HepG2 (cell line): ENCODE measurements around the gene CHAF1A. TPM values are rescaled to one million over a fixed set of nuclear protein-coding genes. Genes with fewer than 3 reads are reported as not detected.
A peak's percentile ranks its signal among the peaks of the same experiment; 100 is the strongest.

Experiments
- CCAR2 ChIP-seq: fragments of 200-400 bp; formaldehyde crosslinking; optimal IDR thresholded peaks from 2 replicates; pipeline ENCODE3; 2018; ENCODE audit warnings: low read depth, mild to moderate bottlenecking, low read length, moderate library complexity
- CENPX ChIP-seq: sonication (generic); formaldehyde crosslinking; IDR thresholded peaks from 2 replicates; pipeline ENCODE4 v1.9.0; 2021; ENCODE audit warnings: mild to moderate bottlenecking, missing genetic modification reagents, moderate library complexity
- FOXP1 ChIP-seq, 2 experiments: fragments of 450-650 bp in 1 of 2; IDR thresholded peaks; 2 replicates each; pipeline ENCODE4 v1.6.1; 2017 to 2018; ENCODE audit warnings: antibody characterized with exemption in 1 of 2
- KAT7 ChIP-seq: IDR thresholded peaks from 2 replicates; pipeline ENCODE4 v1.6.1; 2018; ENCODE audit warnings: borderline replicate concordance, missing compliant biosample characterization
- NFE2 ChIP-seq: sonication (generic); formaldehyde crosslinking; IDR thresholded peaks from 2 replicates; pipeline ENCODE4 v1.4.0; 2020; ENCODE audit warnings: missing genetic modification reagents
- PTBP1 ChIP-seq: fragments of 200-400 bp; formaldehyde crosslinking; IDR thresholded peaks from 2 replicates; pipeline ENCODE4 v1.6.1; 2018; ENCODE audit warnings: low read length, low read depth; ENCODE audit not compliant: poor library complexity, severe bottlenecking
- RFX5 ChIP-seq: IDR thresholded peaks from 2 replicates; pipeline ENCODE4 v1.6.1; 2011; ENCODE audit warnings: low read depth, low read length, improper control_type of control experiment
- TBX2 ChIP-seq: sonication (generic); formaldehyde crosslinking; IDR thresholded peaks from 2 replicates; pipeline ENCODE4 v1.5.0; 2020; ENCODE audit warnings: missing genetic modification reagents, mild to moderate bottlenecking, borderline replicate concordance
- ZFP37 ChIP-seq: sonication (generic); formaldehyde crosslinking; IDR thresholded peaks from 2 replicates; pipeline ENCODE4 v1.4.0; 2020; ENCODE audit warnings: missing genetic modification reagents, borderline replicate concordance
- ZNF207 ChIP-seq: fragments of 450-650 bp; IDR thresholded peaks from 2 replicates; pipeline ENCODE4 v1.6.1; 2016; ENCODE audit warnings: antibody characterized with exemption, borderline replicate concordance
- ZNF431 ChIP-seq: sonication (generic); formaldehyde crosslinking; IDR thresholded peaks from 2 replicates; pipeline ENCODE4 v1.9.0; 2022; ENCODE audit warnings: missing genetic modification reagents, low read depth, mild to moderate bottlenecking, borderline replicate concordance
- ZNF432 ChIP-seq: sonication (generic); formaldehyde crosslinking; IDR thresholded peaks from 2 replicates; pipeline ENCODE4 v1.5.0; 2020; ENCODE audit warnings: missing genetic modification reagents, mild to moderate bottlenecking, borderline replicate concordance
- ZNF660 ChIP-seq: sonication (generic); formaldehyde crosslinking; IDR thresholded peaks from 2 replicates; pipeline ENCODE4 v1.5.1; 2020; ENCODE audit warnings: mild to moderate bottlenecking, low read depth, missing genetic modification reagents, borderline replicate concordance
- ZNF878 ChIP-seq: sonication (generic); formaldehyde crosslinking; IDR thresholded peaks from 2 replicates; pipeline ENCODE4 v1.8.1; 2023; ENCODE audit warnings: mild to moderate bottlenecking, missing genetic modification reagents, moderate library complexity
- polyA plus RNA-seq, 8 experiments: library from polyadenylated mRNA; depleted of rRNA in 3 of 8; stranded (reverse) in 7 of 8; unstranded in 1 of 8; fragments of >200 nt; fragmentation: Illumina TruSeq in 4 of 8; extraction: Trizol in 4 of 8; gene quantifications; 2 replicates each; pipeline versions ENCODE4 v1.2.1 to v1.2.3, GENCODE V29; 2011 to 2016; ENCODE audit warnings: low read depth in 4 of 8, missing spikeins in 1 of 8, mixed read lengths in 1 of 8; ENCODE audit not compliant: insufficient read depth in 1 of 8
- total RNA-seq, 5 experiments: library from RNA; depleted of rRNA; stranded (reverse); fragments of >200 nt; fragmentation: Illumina TruSeq; extraction: Trizol; gene quantifications; 2 replicates each; pipeline ENCODE4 v1.2.3, GENCODE V29; 2016; ENCODE audit warnings: low read depth in 1 of 5
- TF ChIP-seq, protein P1 (sequence below): IDR thresholded peaks from 2 replicates; pipeline ENCODE4 v1.6.1; 2016; ENCODE audit warnings: missing compliant biosample characterization, missing genetic modification reagents, borderline replicate concordance
- TF ChIP-seq, protein P2 (sequence below), 2 experiments: sonication (generic) in 1 of 2; formaldehyde crosslinking in 1 of 2; IDR thresholded peaks; 2 replicates each; pipeline versions ENCODE4 v1.4.0 to v1.6.1; 2016 to 2020; ENCODE audit warnings: borderline replicate concordance in 1 of 2, low read depth in 1 of 2, mild to moderate bottlenecking in 1 of 2, missing genetic modification reagents in 1 of 2
- TF ChIP-seq, protein P3 (sequence below): sonication (generic); formaldehyde crosslinking; IDR thresholded peaks from 2 replicates; pipeline ENCODE4 v1.5.0; 2020; ENCODE audit warnings: mild to moderate bottlenecking, missing genetic modification reagents
- TF ChIP-seq, protein P4 (sequence below): sonication (generic); formaldehyde crosslinking; IDR thresholded peaks from 2 replicates; pipeline ENCODE4 v1.4.0; 2020; ENCODE audit warnings: missing genetic modification reagents

The CHAF1A gene
- total and polyA plus RNA-seq, 2 of the 13 experiments (the other 11 are each of a cell fraction or from before 2014, with no cell fraction given): 11.0 to 34.8 TPM

DNA sequence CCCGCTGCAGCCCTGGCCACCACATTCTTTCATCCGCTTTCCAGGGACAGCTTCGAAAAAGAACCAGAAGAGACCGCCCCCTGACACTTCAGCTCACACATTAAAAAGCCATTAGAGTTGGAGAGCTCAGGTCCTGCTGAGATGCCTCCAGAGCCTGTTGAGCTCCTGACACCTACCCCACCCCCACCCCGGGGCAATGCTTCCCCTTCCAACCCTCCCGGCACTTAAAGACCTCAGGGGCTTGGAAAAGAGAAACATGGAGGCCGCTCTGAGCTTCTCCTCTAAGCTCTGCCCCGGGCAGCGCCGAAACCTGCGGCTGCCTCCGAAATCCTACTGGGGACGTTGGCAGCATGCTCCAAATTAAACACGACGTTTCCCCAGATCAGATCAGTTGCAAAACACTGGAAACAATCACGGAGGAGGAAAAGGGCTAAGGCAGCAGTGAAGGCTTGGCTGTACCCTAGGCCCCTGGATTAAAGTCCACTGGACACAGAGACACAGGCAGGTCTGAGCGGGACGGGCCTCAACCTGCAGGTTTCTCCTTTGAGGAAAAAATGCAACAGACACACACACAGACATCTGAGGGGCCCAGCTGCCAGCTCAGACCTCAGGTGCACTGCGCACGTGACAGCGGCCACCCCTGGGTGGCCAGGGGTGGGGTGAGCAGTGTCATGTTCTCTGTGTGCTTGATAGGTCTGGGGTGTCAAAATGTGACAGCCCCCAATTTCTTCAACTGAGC lies 11.7 kb upstream of the CHAF1A start (continued):
- TF ChIP-seq ZNF207: no peak
- no peak for TF ChIP-seq ZNF432 (CRISPR knock-in tag)
- TF ChIP-seq, protein P1, sequence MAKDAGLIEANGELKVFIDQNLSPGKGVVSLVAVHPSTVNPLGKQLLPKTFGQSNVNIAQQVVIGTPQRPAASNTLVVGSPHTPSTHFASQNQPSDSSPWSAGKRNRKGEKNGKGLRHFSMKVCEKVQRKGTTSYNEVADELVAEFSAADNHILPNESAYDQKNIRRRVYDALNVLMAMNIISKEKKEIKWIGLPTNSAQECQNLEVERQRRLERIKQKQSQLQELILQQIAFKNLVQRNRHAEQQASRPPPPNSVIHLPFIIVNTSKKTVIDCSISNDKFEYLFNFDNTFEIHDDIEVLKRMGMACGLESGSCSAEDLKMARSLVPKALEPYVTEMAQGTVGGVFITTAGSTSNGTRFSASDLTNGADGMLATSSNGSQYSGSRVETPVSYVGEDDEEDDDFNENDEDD: peak; percentile 79; the same call in 1 of the 2 replicates
- TF ChIP-seq ZNF431 (CRISPR knock-in tag): no peak; the same call in 1 of the 2 replicates
- no peak for TF ChIP-seq CENPX (CRISPR knock-in tag)
- no peak for TF ChIP-seq CCAR2
- TF ChIP-seq, protein P2, sequence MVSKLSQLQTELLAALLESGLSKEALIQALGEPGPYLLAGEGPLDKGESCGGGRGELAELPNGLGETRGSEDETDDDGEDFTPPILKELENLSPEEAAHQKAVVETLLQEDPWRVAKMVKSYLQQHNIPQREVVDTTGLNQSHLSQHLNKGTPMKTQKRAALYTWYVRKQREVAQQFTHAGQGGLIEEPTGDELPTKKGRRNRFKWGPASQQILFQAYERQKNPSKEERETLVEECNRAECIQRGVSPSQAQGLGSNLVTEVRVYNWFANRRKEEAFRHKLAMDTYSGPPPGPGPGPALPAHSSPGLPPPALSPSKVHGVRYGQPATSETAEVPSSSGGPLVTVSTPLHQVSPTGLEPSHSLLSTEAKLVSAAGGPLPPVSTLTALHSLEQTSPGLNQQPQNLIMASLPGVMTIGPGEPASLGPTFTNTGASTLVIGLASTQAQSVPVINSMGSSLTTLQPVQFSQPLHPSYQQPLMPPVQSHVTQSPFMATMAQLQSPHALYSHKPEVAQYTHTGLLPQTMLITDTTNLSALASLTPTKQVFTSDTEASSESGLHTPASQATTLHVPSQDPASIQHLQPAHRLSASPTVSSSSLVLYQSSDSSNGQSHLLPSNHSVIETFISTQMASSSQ (IDR thresholded peaks at IDR 0.05; ENCODE audit: low read depth): no peak
- TF ChIP-seq, protein P2 (CRISPR knock-in tag; IDR thresholded peaks at IDR 0.05; ENCODE audit: borderline replicate concordance): no peak
- TF ChIP-seq FOXP1 (IDR thresholded peaks at IDR 0.05): no peak
- peak; percentile 67; the same call in 1 of the 2 replicates for TF ChIP-seq FOXP1 (CRISPR knock-in tag; IDR thresholded peaks at IDR 0.05)
- no peak for TF ChIP-seq NFE2 (CRISPR knock-in tag)
- no peak for TF ChIP-seq KAT7
- TF ChIP-seq ZFP37 (CRISPR knock-in tag): no peak
- TF ChIP-seq, protein P3, sequence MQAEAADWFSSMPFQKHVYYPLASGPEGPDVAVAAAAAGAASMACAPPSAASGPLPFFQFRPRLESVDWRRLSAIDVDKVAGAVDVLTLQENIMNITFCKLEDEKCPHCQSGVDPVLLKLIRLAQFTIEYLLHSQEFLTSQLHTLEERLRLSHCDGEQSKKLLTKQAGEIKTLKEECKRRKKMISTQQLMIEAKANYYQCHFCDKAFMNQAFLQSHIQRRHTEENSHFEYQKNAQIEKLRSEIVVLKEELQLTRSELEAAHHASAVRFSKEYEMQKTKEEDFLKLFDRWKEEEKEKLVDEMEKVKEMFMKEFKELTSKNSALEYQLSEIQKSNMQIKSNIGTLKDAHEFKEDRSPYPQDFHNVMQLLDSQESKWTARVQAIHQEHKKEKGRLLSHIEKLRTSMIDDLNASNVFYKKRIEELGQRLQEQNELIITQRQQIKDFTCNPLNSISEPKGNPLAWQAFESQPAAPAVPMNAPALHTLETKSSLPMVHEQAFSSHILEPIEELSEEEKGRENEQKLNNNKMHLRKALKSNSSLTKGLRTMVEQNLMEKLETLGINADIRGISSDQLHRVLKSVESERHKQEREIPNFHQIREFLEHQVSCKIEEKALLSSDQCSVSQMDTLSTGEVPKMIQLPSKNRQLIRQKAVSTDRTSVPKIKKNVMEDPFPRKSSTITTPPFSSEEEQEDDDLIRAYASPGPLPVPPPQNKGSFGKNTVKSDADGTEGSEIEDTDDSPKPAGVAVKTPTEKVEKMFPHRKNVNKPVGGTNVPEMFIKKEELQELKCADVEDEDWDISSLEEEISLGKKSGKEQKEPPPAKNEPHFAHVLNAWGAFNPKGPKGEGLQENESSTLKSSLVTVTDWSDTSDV (CRISPR knock-in tag): no peak
- TF ChIP-seq RFX5: no peak
- no peak for TF ChIP-seq PTBP1
- no peak; the same call in 1 of the 2 replicates for TF ChIP-seq TBX2 (CRISPR knock-in tag)
- TF ChIP-seq ZNF660 (CRISPR knock-in tag): no peak
- TF ChIP-seq, protein P4, sequence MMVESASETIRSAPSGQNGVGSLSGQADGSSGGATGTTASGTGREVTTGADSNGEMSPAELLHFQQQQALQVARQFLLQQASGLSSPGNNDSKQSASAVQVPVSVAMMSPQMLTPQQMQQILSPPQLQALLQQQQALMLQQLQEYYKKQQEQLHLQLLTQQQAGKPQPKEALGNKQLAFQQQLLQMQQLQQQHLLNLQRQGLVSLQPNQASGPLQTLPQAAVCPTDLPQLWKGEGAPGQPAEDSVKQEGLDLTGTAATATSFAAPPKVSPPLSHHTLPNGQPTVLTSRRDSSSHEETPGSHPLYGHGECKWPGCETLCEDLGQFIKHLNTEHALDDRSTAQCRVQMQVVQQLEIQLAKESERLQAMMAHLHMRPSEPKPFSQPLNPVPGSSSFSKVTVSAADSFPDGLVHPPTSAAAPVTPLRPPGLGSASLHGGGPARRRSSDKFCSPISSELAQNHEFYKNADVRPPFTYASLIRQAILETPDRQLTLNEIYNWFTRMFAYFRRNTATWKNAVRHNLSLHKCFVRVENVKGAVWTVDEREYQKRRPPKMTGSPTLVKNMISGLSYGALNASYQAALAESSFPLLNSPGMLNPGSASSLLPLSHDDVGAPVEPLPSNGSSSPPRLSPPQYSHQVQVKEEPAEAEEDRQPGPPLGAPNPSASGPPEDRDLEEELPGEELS (CRISPR knock-in tag): peak; percentile 48; the same call in 1 of the 2 replicates
- TF ChIP-seq ZNF878: peak; percentile 46; the same call in 1 of the 2 replicates
